NCI-H1417 treated with DMSO at 0.1 percent for 48 hours (cell line): ENCODE data around the gene GNA12.
"Not testable (repeated sequence)": the region's sequence is repeated elsewhere in the genome, so short reads cannot be mapped to it uniquely, and the experiment has no call there.

Experiments used
- DNase-seq: peaks from one replicate; lab custom pipeline; 2025; lab: John Stamatoyannopoulos, UW

Gene GNA12

DNA sequence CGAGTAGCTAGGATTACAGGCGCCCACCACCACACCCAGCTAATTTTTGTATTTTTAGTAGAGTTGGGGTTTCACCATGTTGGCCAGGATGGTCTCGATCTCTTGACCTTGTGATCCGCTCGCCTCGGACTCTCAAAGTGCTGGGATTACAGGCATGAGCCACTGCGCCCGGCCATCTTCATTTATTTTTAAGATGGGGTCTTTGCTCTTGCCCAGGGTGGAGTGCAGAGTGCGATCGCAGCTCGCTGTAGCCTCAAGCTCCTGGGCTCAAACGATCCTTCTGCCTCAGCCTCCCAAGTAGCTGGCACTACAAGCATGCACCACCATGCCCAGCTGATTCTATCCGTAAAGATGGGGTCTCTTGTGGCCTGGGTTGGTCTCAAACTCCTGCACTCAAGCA is 116.9 kb downstream of the GNA12 start:
- DNase-seq: not testable (repeated sequence)

DNA sequence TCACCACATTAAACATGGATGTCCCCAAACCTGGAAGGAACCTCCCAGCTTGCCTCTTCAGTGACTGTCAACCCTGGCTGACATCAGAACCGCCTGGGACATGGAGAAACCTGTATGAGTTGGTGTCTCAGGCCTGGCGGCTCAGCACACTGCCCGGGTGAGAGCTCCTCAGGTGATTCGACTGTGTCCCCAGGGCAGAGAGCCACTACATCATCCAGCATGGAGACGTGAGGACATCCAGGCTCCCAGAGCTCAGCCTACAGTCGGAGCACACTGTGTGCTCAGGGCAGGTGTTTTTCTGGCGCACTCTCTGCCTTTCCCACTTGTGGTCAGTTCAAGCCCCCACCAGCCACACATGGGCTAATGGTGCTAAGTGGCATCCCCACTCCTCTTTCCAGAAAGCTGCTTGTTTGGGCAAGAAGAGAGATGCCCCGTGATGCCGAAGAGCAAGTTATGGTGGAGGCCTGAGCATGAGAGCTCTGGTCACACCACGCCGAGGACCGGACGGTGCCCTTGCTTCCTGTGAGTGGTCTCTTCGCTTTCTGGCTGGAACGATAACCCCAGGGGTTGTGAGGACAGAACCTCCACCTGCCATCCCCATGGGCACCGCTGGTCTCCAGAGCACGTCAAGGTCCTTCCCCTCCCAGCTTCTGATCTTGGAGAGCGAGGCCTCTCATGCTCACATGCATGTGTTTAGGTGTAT is 117.6 kb downstream of the GNA12 start:
- no peak for DNase-seq

DNA sequence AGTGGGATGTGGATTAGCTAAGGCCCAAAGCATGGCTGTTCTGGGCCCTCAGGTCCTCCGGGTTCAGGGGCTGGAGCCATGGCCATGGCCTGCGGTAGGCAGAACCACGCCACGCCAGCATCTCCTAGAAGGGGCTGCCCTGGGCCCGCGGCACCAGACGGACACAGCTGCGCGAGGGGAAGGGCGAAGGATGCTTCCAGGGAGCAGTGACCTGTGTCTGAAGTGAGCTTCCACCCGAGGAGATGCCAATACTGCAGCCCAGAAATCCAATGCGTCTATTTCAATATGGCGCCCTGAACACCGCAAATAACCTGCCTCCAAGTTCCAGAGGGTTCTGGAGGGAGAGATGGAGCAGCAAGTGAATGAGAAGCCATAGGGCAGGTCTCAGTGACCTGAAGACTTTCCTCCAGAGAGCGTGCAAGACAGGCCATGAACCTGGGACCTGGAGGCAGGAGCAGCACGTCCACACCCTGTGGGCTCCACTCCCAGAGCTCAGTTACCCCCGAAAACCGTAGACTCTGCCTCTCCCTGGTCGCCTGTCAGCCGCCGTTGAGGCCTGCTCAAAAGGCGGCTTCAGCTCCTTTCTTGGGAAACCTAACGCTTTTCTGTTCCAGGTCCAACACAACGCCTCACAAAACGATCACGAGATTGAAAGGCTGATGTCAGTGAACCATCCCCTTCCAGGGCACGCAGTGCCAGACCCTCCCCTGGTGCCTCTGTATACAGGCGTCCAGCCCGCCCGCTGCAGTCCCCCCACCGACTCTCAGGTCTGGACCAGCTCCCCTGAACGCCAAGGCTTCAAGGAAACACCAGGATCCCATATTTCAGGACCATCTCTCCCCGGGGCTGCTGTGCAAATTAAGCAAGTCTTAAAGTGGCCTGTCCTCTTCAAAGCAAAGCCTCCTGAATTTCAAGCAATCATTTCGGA is 118.7 kb downstream of the GNA12 start:
- DNase-seq: no peak

DNA sequence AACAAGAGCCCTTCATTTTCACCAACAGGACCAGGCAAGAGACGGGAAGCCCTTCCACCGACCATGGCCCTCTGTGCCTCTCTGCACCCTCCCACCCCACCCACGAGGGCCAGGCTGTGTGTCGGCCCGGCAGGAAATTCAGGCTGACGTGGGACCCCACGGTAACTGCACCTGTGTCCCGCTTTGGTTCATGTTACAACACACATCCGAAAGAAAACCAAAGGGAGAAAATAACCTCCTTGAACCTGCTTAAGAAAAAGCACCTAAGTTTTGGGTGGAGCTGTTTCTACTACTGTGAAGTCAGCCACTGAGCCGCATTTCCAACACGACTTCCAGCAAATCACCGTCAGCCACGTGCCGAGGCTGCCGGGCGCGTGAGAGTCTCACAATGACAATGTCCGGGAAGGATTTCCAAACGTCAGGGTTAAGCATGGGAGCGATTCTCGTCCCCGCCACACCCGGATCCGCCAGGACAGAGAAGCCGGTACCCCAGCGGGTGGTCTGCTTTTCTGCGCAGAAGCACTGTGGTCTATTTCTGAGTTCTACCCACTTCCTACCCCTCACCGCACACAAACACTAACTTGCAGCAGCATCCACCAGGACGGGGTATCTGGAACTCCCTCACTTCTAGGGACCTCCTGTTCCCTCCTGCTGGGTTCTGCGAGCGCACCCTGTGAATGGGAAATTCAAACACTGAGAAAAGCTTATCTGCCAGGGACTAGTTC is 119.5 kb downstream of the GNA12 start:
- DNase-seq: no peak

DNA sequence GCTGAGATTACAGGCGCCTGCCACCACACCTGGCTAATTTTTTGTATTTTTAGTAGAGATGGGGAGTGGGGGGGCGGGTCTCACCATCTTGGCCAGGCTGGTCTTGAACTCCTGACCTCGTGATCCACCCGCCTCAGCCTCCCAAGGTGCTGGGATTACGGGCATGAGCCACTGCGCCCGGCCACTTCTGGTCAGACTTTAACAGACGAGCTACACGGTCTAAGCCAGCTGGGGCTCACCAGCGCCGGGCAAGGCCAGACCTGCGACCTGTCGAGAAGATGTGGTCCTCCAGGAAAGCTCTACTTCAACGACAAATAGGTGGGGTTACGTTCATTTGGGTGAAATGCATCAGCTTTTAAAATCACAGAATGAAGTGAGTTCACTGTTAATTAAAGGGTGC is 120.1 kb downstream of the GNA12 start:
- not testable (repeated sequence) for DNase-seq

DNA sequence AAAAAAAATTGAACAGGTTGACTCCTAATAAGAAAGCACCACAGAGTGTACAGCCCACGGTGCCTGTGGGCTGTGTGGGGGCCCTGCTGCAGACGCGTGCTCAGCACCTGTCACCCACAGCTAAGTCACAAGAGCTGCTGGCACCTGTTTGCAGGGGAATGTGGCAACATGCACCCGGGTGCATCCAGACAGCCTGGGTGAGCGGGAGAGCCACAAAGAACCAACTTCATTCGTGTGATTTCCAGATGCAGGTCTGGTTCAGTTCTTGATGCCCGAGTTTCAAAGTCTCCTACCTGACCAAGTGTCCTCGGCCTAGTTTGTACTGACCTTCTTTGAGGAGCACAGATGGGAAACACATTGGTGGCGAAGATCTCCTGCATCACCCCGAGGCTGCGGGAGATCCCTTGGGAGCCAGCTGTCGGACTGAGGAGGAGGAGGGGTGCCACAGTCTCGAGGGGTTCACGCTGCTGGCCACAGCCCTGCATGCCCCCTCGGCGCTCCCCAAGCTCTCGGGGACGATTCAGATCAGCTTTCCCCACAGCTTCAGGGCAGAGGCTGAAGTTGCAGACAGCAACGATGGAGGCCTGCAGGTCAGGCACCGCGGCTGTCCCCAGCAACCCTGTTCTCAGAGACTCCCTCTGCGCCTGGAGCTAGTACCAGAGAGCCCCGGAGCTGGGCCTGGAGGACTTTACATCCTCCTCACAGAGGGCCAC is 120.8 kb downstream of the GNA12 start:
- no peak for DNase-seq

GRCh38 chr7:2722591-2722990 is 121.5 kb downstream of the GNA12 start:
- DNase-seq: no peak

GRCh38 chr7:2721842-2722241 is 122.3 kb downstream of the GNA12 start:
- DNase-seq: no peak

DNA sequence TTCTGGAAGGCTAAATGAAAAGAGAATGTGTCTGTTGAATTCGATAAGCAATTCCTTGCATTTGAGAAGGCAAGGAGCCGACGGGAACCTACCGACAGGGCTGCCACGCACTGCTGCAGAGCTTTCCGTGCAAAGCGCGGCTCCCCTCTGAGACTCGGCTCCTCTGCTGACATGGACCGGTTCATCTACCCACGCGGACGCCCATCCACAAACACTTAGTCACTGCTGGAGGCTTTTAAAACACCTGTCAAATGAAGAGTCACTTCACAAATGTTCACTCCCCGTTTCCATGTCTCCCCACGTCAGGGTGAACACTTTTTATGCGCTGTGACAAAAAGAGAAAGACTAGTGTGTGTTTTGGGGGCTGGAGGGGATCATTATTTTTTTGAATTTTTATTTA is 124.1 kb downstream of the GNA12 start:
- no peak for DNase-seq

- DNase-seq: no peak
Observed at GRCh38 chr7:2719007-2719406, 125.1 kb downstream of the GNA12 start.

- DNase-seq: no peak
Observed at GRCh38 chr7:2718296-2718965, 125.7 kb downstream of the GNA12 start.

DNA sequence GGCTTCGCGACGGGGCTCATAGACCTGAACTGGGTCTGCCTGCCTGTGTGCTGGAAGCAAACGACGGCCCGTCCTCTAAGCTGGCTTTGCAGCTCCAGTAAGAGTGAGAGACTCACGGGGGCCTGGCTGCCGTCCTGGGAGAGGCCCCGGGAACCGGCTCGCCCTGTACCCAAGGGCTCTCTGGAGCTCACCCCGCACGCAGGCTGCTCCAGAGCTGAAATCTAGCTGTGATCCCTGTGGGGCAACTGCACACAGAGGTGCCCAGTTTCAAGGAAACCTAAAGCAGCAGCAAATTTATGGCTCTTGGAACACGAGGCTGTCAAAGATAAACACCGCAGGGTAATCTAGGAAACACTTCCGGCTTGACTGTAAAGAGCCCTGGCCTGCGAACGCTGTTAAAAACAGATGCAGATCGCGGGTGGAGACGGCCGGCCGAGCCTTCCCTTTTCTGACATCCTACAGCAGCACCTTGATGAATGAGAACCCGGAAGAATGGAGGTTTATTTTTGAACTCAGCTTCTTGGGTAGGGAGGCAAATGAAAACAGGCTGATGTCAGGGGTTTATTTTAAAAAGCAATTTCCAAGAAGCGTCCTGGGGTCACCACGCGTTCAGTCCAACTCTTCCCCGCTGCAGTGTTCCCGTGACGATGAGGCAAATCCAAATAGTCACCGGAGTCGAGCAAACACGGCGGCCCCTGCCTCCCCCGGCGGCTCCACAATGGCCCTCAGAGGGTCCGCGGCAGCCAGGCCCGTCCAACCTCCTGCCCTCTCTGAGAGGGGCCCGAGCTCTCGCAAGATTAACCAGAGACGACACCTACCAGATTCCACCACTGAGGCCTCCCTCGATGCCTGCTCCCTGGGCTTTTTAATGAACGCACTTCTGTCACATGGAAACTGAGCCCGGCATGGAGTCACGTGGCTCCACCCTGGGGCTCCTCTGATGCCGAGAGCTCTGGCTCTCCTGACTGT is 126.5 kb downstream of the GNA12 start:
- DNase-seq: no peak

- no peak for DNase-seq
Observed at GRCh38 chr7:2716906-2717292, 127.2 kb downstream of the GNA12 start.

GRCh38 chr7:2716488-2716887 is 127.6 kb downstream of the GNA12 start:
- DNase-seq: no peak

- DNase-seq: no peak
Observed at GRCh38 chr7:2715341-2716231, 128.5 kb downstream of the GNA12 start.

DNA sequence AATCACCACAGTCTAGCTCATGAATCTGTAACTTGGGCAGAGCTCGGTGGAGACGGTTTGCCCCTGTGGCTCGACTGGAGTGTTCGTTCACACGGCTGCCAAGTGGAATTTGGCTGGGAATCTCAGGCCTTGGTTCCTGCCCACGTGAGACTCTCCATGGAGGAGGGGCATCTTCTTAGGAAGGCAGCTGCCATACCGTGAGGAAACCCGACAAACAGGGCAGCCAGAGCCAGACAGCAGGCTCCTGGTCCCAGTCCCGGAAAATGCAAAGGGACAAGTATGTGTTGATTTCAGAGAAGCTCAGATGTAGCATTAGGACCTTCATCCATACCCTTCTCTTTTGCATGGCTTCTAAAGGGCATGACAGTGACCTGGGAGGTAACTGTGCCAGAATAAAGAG is 129.5 kb downstream of the GNA12 start:
- DNase-seq: no peak

DNA sequence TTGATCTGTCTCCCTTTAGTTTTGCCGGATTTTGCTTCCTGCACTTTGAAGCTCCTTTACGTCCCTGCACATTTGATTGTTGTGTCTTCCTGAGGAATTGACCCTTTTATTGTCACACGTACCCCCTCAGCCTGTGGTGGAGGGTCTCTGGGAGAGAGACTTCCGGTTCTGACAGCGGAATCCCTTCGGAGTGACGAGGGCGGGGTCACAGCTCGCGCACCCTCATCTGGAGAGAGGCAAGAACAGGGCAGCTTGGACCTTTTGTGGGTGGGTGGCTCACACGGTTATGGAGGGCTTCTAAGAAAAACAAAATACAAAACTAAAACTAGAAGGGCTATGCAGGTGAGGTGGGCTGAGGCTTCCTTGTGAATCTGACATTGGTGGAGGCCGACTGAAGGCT is 130.1 kb downstream of the GNA12 start:
- no peak for DNase-seq

- DNase-seq: no peak
Observed at GRCh38 chr7:2713370-2713769, 130.7 kb downstream of the GNA12 start.
